ENCODE measurements around the gene MAGI3.
"Not testable (repeated sequence)": the region's sequence is repeated elsewhere in the genome, so short reads cannot be mapped to it uniquely, and the experiment has no call there.

MAGI3 gene

DNA sequence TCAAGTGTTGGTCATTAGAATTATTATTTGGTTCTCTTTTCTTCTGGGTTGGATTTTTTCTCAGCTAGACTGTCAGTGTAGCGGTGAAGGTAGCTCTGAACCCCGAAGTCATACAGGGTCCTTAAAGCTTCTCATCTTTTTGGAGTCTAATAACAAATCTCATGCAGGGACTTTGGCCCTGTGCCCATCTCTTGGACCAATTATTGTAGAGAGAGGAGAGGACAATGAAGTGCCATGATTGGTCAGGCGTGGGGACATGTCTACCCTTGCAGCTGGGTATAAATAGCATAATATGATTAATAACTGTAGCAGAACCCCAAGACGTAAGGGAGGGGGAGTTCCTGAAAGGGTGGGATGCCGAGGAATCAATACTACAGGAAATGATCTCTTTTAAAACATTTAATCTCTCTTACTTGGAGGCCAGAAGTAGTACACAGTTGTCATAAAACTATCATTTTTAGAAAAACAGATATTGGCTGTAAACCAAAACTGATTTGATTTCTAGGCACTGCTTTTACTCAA lies 8.8 kb downstream of the MAGI3 start:
- no peak for DNase-seq

GRCh38 chr1:113401067-113401466 lies 10.8 kb downstream of the MAGI3 start:
- DNase-seq: no peak

GRCh38 chr1:113401728-113402127 lies 11.4 kb downstream of the MAGI3 start:
- DNase-seq: no peak

DNA sequence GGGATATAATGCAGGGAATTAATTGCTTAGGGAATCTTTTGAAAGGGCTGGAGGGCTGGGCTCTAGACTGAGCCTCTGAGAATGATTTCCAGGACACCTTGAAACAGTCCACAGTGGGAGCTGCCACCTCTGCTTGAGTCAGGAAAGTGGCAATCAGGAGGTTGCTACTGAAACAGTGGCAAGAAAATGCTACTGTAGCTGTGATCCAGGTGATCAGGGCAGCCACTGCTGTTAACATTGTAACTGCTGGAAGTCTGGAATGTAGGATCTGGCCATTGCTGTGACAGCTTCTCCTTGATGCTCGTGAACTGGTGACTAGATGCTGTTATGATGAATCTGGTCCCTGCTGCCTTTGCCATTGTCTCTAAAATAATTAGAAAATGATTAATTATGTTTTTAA lies 12.8 kb downstream of the MAGI3 start:
- DNase-seq: no peak

- no peak for DNase-seq
Observed at GRCh38 chr1:113405573-113405972, 15.3 kb downstream of the MAGI3 start.

DNA sequence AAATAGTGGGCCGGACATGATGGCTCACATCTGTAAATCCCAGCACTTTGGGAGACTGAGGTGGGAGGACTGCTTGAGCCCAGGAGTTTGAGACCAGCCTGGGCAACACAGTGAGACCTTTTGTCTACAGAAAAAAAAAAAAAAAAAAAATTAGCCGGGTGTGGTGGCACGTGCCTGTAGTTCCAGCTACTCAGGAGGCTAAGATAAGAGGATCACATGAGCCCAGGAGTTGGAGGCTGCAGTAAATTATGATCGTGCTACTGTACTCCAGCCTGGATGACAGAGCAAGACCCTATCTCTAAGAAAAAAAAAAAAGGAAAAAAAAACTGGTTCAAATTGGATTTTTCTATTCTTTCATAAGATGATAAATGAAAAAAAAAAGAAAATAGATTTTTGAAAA lies 15.8 kb downstream of the MAGI3 start:
- not testable (repeated sequence) for DNase-seq

DNA sequence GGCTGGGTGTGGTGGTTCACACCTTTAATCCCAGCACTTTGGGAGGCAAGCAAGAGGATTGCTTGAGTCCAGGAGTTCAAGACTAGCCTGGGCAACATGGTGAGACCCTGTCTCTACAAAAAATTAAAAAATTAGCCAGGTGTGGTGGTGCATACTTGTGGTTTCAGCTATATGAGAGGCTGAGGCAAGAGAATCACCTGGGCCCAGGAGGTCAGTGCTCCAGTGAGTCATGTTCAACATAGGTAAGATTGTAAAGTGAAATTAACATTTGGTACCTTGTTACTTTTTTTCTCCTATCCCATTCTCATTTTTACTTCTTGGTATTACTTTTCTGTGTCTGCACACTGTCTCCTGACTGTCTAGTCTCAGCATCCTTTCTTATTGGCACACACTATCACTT lies 19.0 kb downstream of the MAGI3 start:
- DNase-seq: no peak

GRCh38 chr1:113412020-113412419 lies 21.7 kb downstream of the MAGI3 start:
- DNase-seq: not testable (repeated sequence)

GRCh38 chr1:113415310-113416070 lies 25.2 kb downstream of the MAGI3 start:
- DNase-seq: no peak

GRCh38 chr1:113416071-113416470 lies 25.8 kb downstream of the MAGI3 start:
- DNase-seq: not testable (repeated sequence)

DNA sequence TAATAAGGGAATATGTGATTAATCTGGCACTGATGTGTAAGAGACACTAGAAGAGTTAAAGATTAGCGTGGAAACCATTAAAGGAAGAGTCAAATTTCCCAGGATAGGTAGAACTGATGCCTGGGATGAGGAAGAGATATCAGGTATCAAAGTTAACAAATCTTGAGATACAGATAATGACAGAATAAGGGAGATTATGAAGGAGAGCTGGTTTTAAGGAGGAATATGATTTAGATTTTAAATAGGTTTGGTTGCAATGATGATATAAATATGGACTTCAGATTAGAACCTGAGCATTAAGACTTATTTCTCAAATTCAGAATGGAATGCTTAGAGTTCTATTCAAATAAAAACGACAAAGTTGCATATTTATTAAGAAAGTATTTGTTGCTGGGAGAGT lies 26.2 kb downstream of the MAGI3 start:
- no peak for DNase-seq

- DNase-seq: no peak
Observed at GRCh38 chr1:113422315-113423068, 32.2 kb downstream of the MAGI3 start.

DNA sequence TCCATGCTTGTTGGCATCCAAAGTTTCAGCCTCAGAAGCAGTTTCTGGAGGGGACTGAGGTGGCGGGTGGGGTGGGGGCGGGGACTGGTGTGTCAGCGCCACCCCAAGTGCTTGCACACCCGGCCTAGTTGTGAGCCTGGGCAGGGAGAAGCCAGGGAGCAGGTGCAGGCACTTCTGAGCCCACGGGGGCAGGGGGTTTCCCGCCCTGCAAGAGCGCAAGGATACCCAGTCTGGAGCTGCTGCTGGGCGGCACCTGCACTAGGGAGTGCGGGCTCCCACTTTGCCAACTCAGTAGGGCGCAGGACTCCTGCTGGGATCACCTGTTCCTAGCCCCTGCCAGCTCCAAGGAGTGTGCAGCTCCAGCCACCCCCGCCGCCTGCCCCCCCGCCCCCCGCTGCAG lies 33.5 kb downstream of the MAGI3 start:
- no peak for DNase-seq

GRCh38 chr1:113429461-113430153 lies 39.3 kb downstream of the MAGI3 start:
- DNase-seq: no peak

GRCh38 chr1:113433184-113433583 lies 42.9 kb downstream of the MAGI3 start:
- DNase-seq: no peak

GRCh38 chr1:113434081-113434873 lies 44.0 kb downstream of the MAGI3 start:
- no peak for DNase-seq

DNA sequence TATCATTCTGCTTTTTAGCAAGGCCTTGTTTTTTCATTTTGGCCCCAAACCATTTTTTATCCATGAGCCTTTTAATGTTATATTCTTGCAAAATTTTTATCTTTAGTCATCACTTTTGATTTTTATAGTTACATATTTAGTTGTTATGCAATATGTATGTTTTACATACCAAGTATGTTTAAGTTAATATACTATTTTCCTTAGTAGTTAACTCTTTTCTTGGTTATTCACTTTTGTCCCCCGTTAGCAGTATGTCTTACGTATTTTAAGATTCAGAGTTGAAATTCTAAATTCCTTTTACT lies 44.5 kb downstream of the MAGI3 start:
- DNase-seq: no peak

DNA sequence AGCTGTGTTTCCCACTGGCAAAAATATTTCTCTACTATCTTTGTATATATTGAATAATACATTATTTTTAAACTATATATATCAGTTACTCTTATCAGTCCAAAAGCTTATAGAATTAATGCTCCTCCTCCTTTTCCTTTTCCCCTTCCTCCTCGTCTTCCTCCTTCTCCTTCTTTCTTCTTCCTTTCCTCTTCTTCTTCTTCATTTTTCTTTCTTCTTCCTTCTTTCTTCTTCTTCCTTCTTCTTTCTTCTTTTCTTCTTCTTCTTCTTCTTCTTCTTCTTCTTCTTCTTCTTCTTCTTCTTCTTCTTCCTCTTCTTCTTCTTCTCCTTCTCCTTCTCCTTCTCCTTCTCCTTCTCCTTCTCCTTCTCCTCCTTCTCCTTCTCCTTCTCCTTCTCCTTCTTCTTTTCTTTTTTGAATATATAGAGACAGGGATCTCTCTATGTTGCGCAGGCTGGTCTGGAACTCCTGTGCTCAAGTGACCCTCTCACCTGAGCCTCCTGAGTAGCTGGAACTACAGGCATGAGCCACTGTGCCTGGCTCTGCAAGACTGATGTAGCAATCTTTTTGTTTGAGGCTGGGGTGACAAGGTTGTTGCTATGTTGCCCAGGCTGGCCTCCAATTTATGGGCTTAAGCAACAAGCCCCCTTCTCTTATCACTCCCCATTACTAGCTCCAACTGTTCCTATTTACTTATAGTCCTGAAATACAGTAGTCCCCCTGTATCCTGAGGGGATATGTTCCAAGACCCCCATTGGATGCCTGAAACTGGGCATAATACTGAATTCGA lies 47.4 kb downstream of the MAGI3 start:
- no peak for DNase-seq

- no peak for DNase-seq
Observed at GRCh38 chr1:113438505-113439276, 48.4 kb downstream of the MAGI3 start.

GRCh38 chr1:113439277-113439670 lies 49.0 kb downstream of the MAGI3 start:
- no peak for DNase-seq

GRCh38 chr1:113442131-113442530 lies 51.8 kb downstream of the MAGI3 start:
- DNase-seq: no peak

Data from kidney glomerular epithelial cell (primary cell).